H1 (cell line): ENCODE measurements around the gene NDUFA7.

ENCODE experiments used
- BACH1 ChIP-seq: IDR thresholded peaks from 2 replicates; pipeline ENCODE4 v1.6.1; 2012; ENCODE audit warnings: low read length, improper control_type of control experiment
- CEBPB ChIP-seq: IDR thresholded peaks from 2 replicates; pipeline ENCODE4 v1.6.1; 2012; ENCODE audit warnings: low read depth, low read length
- CTCF ChIP-seq, 3 experiments: IDR thresholded peaks; 1 replicate in 2 of 3; 2 replicates in 1 of 3; pipeline versions ENCODE4 v1.5.1 to v1.6.1; 2011; ENCODE audit warnings: low read length in 3 of 3, mild to moderate bottlenecking in 3 of 3, inconsistent platforms in 2 of 3, low read depth in 1 of 3, moderate library complexity in 1 of 3; ENCODE audit not compliant: insufficient read depth in 1 of 3; ENCODE audit errors: control extremely low read depth in 1 of 3
- RNF2 ChIP-seq: fragments of 200-900, 300-1000 bp; sonication (generic); IDR thresholded peaks from 2 replicates; pipeline ENCODE4 v1.7.1; 2016; ENCODE audit warnings: borderline replicate concordance, low read depth, mild to moderate bottlenecking, antibody characterized with exemption, low read length; ENCODE audit not compliant: poor library complexity, severe bottlenecking; ENCODE audit errors: missing control alignments
- SP1 ChIP-seq: IDR thresholded peaks from 2 replicates; pipeline ENCODE4 v1.6.1; 2011; ENCODE audit warnings: low read depth, low read length
- TBP ChIP-seq: IDR thresholded peaks from 2 replicates; pipeline ENCODE4 v1.6.1; 2011; ENCODE audit warnings: low read depth, low read length, improper control_type of control experiment
- TCF12 ChIP-seq: IDR thresholded peaks from 2 replicates; pipeline ENCODE4 v1.6.1; 2011; ENCODE audit warnings: low read depth, mild to moderate bottlenecking, low read length

- TF ChIP-seq TCF12 (no peak), RNF2 (no peak), SP1 (no peak), CTCF (IDR thresholded peaks at IDR 0.05; ENCODE audit: control extremely low read depth in 1 of 3, insufficient read depth in 1 of 3, low read depth in 1 of 3, low read length in 3 of 3) (no peak), BACH1 (no peak), CEBPB (no peak), TBP (no peak)
These were observed 12.3 kb downstream of the NDUFA7 start for GRCh38 chr19:8308891-8309291.
